ENCODE results near the gene TPD52L1.

Gene TPD52L1

GRCh38 chr6:125211352-125211751 is 57.8 kb downstream of the TPD52L1 start:
- DNase-seq = no peak

- DNase-seq = no peak
These were observed 58.8 kb downstream of the TPD52L1 start for GRCh38 chr6:125212377-125212776.

DNA sequence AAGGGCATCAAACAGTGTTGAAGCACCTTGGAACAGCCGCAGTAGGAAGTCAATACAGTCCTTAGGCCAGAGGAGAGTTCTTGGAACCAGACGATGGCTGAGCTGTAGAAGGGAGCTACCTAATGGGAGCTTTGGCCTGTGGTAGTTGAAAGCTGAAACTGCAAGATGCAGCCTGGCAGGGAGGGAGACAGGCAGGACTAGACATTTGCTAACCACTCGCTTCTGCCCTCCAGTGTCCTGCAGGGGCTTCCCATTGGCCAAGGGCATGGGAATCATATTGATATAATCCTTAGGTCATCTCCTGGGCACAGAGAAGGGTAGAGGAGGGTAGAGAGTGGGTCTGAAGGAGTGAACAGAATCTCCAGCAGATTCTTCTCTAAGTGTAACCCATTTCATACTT is 60.4 kb downstream of the TPD52L1 start:
- DNase-seq = no peak

GRCh38 chr6:125215252-125215819 is 61.8 kb downstream of the TPD52L1 start:
- DNase-seq = no peak

DNA sequence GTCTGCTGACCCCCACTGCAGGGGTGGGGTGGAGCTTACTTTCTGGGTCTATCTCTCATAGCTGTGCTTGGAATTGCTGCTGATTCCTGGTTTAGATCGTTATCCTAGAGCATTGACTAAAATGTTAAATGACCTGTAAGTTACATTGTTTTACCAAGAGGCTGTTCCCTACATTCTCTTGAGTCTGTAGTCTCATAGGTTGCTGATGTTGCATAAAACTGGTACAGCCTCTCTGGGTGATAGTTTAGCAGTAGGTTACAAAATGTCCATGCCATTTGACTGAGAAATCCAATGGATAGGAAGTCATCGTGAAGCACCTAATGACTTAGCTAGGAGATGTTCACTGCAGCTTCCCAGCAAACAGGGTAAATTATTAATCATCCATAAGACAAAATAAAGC is 62.4 kb downstream of the TPD52L1 start:
- no peak for DNase-seq

DNA sequence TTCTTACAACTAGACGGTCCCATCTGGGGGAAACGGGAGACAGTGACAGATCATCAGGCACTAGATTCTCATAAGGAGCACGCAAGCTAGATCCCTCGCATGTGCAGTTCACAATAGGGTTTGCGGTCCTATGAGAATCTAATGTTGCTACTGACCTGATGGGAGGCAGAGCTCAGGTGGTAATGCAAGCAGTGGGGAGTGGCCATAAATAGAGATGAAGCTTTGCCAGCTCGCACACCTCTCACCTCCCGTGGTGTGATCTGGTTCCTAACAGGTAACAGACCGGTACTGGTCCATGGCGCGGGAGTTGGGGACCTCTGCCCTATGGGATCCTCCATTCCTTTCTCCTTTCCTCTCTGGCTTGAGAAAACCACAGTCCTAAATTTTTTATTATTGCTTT is 63.8 kb downstream of the TPD52L1 start:
- no peak for DNase-seq

DNA sequence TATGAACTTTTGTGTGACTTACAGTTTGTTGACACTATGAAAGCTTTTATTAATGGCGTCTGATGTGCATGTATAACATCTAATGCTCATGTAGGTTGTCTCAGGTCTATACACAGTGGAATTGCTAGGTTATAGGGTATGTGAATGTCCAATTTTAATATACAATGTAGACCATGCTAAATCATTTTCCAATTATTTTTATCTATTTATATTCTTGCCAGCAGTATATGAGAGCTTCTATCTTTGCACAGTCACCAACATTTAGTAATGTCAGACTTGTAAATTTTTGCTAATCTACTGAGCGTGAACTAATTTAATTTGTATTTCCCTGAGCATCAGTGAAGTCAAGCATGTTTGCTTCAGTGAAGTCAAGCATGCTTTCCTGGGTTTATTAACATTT is 64.4 kb downstream of the TPD52L1 start:
- DNase-seq = no peak

DNA sequence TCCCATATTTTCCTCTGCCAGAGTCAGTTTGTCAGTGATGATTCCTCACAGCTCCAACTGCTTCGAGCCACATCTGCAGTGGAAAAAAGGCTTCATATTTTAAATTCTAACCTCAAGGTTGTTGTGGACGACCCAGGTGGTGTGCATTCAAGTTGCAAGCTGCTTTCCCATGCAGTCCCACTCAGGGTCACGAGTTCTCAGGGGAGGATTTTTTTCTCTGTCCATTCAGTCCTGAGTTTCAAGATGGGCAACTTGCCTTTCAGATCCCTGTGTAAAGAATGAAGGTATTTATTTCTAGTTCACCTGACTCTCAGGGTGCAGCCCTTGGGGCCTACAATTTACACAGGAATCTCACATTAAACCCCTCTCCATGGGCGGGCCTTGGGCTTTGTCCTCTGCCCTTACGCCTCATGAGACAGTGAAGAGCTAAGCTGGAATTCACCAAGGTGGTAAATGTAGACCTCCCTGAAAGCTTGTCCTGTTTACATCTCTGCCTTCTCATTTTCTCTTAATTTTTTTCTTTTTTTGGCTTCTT is 65.9 kb downstream of the TPD52L1 start:
- no peak for DNase-seq

DNA sequence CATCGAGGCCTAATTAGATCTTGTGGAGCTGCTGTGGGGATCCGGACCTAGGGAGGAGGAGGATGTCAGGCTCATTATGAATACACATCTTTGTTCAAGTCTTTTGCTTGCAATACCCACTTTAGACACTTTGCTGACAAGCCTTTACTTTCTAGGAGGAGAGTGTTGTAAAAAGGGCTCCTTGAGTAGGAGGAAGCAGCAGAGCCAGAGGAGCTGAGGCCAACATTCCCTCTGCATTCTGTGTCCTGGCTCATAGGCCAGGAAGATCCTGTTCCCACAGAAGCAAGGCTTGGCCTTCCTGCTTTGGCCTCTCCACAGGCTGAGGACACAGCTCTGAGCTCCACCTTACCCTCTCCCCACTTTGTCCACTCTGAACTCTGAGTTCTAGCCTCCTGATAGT is 67.1 kb downstream of the TPD52L1 start:
- no peak for DNase-seq

GRCh38 chr6:125222531-125223455 is 69.2 kb downstream of the TPD52L1 start:
- no peak for DNase-seq

- no peak for DNase-seq
These were observed 70.8 kb downstream of the TPD52L1 start for GRCh38 chr6:125224231-125224861.

GRCh38 chr6:125227244-125227643 is 73.7 kb downstream of the TPD52L1 start:
- no peak for DNase-seq

GRCh38 chr6:125228981-125229479 is 75.5 kb downstream of the TPD52L1 start:
- no peak for DNase-seq

GRCh38 chr6:125230674-125231073 is 77.1 kb downstream of the TPD52L1 start:
- no peak for DNase-seq

DNA sequence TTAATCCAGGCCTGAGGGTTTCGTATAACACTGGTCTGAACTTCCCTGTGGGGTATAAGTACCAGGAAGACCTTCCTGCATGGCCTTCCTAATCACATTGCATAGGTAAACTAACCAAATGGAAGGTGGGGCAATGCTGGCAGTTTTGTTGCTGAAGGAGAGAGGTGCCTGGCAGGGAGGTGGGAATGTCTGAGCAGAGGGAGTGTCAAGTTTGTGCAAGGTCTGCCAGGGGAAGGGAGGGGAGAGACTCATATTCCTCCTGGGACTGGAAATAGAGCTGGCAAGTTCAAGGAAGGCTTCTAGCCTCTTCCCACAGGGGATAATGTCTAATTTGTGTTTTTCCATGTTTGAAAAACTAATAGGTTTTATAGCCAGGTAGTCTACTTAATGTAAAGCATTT is 77.6 kb downstream of the TPD52L1 start:
- no peak for DNase-seq

GRCh38 chr6:125231574-125232343 is 78.2 kb downstream of the TPD52L1 start:
- DNase-seq = no peak

GRCh38 chr6:125232466-125232865 is 78.9 kb downstream of the TPD52L1 start:
- DNase-seq = no peak

DNA sequence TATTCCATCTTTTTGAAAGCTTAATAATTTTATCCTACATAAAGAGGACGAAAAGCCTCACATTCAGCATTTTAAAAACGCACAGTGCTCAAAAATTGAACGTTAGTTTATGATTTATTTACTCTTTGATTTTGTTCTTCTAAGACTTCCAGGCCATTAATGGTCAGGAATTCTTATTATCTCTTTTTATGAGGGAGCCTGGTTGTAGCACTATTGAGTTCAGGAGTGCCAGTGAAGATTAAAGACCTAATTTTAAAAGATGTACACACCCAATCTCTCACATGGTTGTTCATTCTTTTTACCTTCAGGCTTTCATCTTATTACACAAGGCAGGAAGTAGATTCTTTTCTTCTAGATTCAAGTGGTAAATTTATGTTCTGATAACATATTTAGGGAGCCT is 79.6 kb downstream of the TPD52L1 start:
- no peak for DNase-seq

DNA sequence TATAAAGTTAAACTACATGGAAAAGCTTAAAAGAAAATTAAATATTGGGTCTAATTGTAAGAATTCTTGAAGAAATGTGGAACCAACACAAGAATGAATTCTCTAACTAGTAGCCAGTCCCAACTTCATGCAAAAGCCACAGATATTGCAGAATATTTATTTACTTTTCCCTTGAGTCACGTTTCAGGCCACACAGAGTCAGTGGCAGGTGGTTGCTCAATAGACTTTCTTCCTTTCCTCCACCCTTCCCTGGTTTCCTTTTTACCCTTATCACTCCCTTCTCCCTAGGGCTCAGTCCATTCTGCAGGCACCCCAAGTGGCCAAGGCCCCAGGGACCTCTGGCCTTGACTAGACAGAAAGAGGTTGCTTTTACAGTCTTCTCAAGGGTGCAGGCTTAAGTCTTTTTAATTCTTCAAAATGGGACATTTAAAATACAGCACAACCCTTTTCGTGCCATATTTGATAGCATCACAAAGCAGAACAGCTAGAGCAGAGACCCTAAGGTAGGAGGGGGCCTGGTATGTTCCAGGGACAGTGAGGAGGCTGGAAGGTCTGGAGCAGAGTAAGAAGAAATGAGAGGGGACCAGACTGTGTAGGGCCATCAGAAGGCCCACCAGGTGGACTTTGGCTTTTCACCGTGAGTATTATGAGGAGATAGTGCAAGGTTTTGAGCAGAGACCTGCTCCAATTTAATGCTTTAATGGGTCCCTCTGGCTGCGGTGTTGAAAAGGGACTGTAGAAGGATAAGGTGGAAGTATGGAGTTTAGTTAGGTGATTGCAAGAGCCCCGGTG is 83.2 kb downstream of the TPD52L1 start:
- DNase-seq = no peak

DNA sequence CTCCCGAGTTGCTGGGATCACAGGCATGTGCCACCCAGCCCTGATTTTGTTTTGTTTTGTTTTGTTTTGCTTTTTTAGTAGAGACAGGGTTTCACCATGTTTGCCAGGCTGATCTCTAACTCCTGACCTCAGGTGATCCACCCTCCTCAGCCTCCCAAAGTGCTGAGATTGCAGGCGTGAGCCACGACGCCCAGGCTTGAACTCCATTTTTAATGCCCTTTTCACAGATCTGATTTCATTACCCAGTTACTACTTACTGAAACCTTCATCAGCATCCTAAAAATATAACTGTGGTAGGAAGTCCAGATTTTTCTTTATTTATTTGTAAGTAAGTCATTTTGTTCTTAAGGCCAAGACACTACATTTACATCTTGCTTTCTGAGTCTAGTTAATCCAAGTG is 84.2 kb downstream of the TPD52L1 start:
- DNase-seq = no peak

DNA sequence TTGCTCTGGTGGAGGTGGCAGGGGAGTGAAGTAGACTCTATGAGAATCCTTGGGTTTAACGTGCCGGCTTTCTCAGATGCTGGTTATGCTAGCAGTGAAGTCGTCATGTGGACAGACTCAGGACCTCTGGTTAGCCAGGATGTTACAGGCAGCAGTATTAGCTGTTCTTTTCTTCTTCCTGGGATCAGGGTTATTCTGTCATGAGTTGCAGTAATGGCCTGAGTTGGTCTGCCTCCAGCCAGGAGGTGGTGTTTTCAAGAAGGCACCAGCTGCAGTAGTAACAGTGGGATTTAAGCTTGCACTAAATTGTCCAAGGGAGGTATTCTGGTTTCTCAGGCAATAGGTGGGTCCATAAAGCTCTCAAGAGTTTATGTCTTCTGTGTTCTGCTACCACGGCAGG is 91.5 kb downstream of the TPD52L1 start:
- no peak for DNase-seq

Data from T-helper 1 cell (primary cell).